Kidney (tissue), 14 donors: ENCODE results near the gene NDUFS4. TPM values are rescaled to one million over a fixed set of nuclear protein-coding genes. Genes with fewer than 3 reads are reported as not detected.
"Not testable (repeated sequence)": the region's sequence is repeated elsewhere in the genome, so short reads cannot be mapped to it uniquely, and the experiment has no call there.

Experiments
- DNase-seq, 5 donors: peaks; one replicate each; pipeline ENCODE4 v3.0.0-alpha.2; 2013 to 2020
- FAIRE-seq: peaks from 2 replicates; lab custom pipeline; 2012; peaks lifted over from hg19 to GRCh38; lab: Jason Lieb, UNC
- H3K27ac ChIP-seq, 2 donors: one replicate each; pipeline ENCODE4 v1.7.0; 2013; ENCODE audit warnings: low read depth in 2 of 2, low read length in 2 of 2, inconsistent platforms in 1 of 2
- H3K27me3 ChIP-seq: one replicate; pipeline ENCODE4 v1.7.1; 2013; ENCODE audit warnings: low read length, inconsistent platforms; ENCODE audit not compliant: control insufficient read depth, insufficient read depth
- H3K36me3 ChIP-seq, 3 donors: one replicate each; pipeline versions ENCODE4 v1.7.0 to v1.7.1; 2013; ENCODE audit warnings: low read length in 3 of 3, control low read depth in 1 of 3, inconsistent platforms in 1 of 3; ENCODE audit not compliant: insufficient read depth in 3 of 3, control insufficient read depth in 2 of 3
- H3K4me1 ChIP-seq, 3 donors: one replicate each; pipeline versions ENCODE4 v1.7.0 to v1.7.1; 2013; ENCODE audit warnings: low read length in 3 of 3, inconsistent platforms in 1 of 3, low read depth in 1 of 3; ENCODE audit not compliant: control insufficient read depth in 2 of 3, insufficient read depth in 2 of 3
- H3K4me3 ChIP-seq, 3 donors: one replicate each; pipeline versions ENCODE4 v1.7.0 to v1.8.1; 2013; ENCODE audit warnings: low read length in 3 of 3, control low read depth in 1 of 3, inconsistent platforms in 1 of 3
- H3K9ac ChIP-seq, 3 donors: one replicate each; pipeline versions ENCODE4 v1.7.0 to v1.7.1; 2013; ENCODE audit warnings: low read length in 3 of 3, control low read depth in 1 of 3, inconsistent platforms in 1 of 3
- H3K9me3 ChIP-seq, 3 donors: one replicate each; pipeline versions ENCODE4 v1.7.0 to v1.7.1; 2013; ENCODE audit warnings: low read length in 3 of 3, control low read depth in 1 of 3, inconsistent platforms in 1 of 3; ENCODE audit not compliant: control insufficient read depth in 2 of 3, insufficient read depth in 1 of 3
- intact Hi-C: fragments of 100-400 bp; cut with DNase I; formaldehyde crosslinking; loops from one replicate; pipeline ENCODE4 v1.11.1; 2022
- polyA plus RNA-seq: library from polyadenylated mRNA; stranded (reverse); fragments of 350-450 nt; fragmentation: Illumina TruSeq; extraction: RNeasy Lipid Tissue Mini Kit (QIAGEN cat#74804); gene quantifications from one replicate; pipeline ENCODE4 v1.2.3, GENCODE V29; 2014; ENCODE audit warnings: low read depth, low replicate concordance; ENCODE audit not compliant: insufficient read depth
- total RNA-seq: library from RNA; stranded (reverse); fragmentation: NEBNext Ultra II Directional; extraction: Animal tissue kit (Norgen Biotek cat#: 25700); gene quantifications from one replicate; pipeline ENCODE4 v1.2.1, GENCODE V29; 2021
- TF ChIP-seq, protein P1 (sequence below): IDR thresholded peaks from 3 replicates; pipeline ENCODE4 v1.5.1; 2012; ENCODE audit warnings: mild to moderate bottlenecking, moderate library complexity, borderline replicate concordance; ENCODE audit not compliant: insufficient read depth; ENCODE audit errors: extremely low read depth
- donor health status: control.
- donor health status: control.
- donor health status: control.
- donor health status: control.
- donor health status: control.
- donor health status: DM: yes; HTN: yes; CAD: no.
- donor health status: Normal renal cell carcinoma (clear cell type).

Gene NDUFS4
- total and polyA plus RNA-seq, 2 donors from 2014 or later, result 73.9 to 219 TPM

DNA sequence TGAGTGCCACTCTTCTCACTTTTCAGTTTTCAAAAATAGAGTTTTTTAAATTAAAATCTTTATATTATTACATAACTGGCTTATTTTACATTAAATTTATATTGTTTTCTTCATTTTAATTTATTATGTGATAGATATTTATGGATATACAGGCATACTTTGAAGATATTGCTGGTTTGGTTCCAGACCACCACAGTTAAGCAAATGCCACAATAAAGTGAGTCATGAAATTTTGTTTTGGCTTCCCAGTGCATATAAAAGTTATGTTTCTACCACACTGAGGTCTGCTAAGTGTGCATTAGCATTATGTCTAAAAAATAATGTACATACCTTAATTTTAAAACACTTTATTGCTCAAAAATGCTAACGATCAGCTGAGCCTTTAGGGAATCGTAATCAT is 47.4 kb downstream of the NDUFS4 start:
- Histone ChIP-seq H3K27ac (no peak overlapping the region), H3K4me3 (no peak overlapping the region), H3K4me1 (peaks cover 0 to 5% (median 0%) of the 10 kb centered on the region in 3 donors), H3K27me3 (no peaks in the 10 kb centered on the region), H3K36me3 (peaks cover 2 to 5% (median 3%) of the 10 kb centered on the region in 3 donors), H3K9ac (no peak overlapping the region), H3K9me3 (no peaks in the 10 kb centered on the region)
- FAIRE-seq, result no peak
- intact Hi-C loops, result no loop called here
- TF ChIP-seq, protein P1, sequence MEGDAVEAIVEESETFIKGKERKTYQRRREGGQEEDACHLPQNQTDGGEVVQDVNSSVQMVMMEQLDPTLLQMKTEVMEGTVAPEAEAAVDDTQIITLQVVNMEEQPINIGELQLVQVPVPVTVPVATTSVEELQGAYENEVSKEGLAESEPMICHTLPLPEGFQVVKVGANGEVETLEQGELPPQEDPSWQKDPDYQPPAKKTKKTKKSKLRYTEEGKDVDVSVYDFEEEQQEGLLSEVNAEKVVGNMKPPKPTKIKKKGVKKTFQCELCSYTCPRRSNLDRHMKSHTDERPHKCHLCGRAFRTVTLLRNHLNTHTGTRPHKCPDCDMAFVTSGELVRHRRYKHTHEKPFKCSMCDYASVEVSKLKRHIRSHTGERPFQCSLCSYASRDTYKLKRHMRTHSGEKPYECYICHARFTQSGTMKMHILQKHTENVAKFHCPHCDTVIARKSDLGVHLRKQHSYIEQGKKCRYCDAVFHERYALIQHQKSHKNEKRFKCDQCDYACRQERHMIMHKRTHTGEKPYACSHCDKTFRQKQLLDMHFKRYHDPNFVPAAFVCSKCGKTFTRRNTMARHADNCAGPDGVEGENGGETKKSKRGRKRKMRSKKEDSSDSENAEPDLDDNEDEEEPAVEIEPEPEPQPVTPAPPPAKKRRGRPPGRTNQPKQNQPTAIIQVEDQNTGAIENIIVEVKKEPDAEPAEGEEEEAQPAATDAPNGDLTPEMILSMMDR, result no peak
- DNase-seq, result no peak

- DNase-seq, H3K9me3 ChIP-seq, H3K36me3 ChIP-seq, H3K27ac ChIP-seq, FAIRE-seq, H3K9ac ChIP-seq, H3K4me1 ChIP-seq, intact Hi-C loops, H3K4me3 ChIP-seq, H3K27me3 ChIP-seq: not testable (repeated sequence)
Observed at GRCh38 chr5:53608897-53609296, 48.5 kb downstream of the NDUFS4 start.

- H3K4me1 ChIP-seq, result no peaks in the 10 kb centered on the region
- peak in 2 of 5 donors; percentile 13 to 41 for DNase-seq
- H3K36me3 ChIP-seq, result no peaks in the 10 kb centered on the region
- no peak overlapping the region for H3K9ac ChIP-seq
- H3K4me3 ChIP-seq, result no peak overlapping the region
- no peak overlapping the region for H3K27ac ChIP-seq
- no peak for FAIRE-seq
- TF ChIP-seq, protein P1, result no peak
- no peaks in the 10 kb centered on the region for H3K27me3 ChIP-seq
- H3K9me3 ChIP-seq, result no peaks in the 10 kb centered on the region
- intact Hi-C loops, result no loop called here
Observed at GRCh38 chr5:53613061-53613460, 52.6 kb downstream of the NDUFS4 start.

GRCh38 chr5:53613536-53613935 is 53.1 kb downstream of the NDUFS4 start:
- FAIRE-seq (peak; percentile 41), DNase-seq (no peak)
- Histone ChIP-seq H3K4me3 (no peak overlapping the region), H3K9ac (no peak overlapping the region), H3K27me3 (no peaks in the 10 kb centered on the region), H3K4me1 (no peaks in the 10 kb centered on the region), H3K27ac (no peak overlapping the region), H3K9me3 (no peaks in the 10 kb centered on the region), H3K36me3 (no peaks in the 10 kb centered on the region)
- intact Hi-C loops, result no loop called here
- TF ChIP-seq, protein P1, result no peak
